ENCODE measurements around the gene STK38.

STK38 gene

DNA sequence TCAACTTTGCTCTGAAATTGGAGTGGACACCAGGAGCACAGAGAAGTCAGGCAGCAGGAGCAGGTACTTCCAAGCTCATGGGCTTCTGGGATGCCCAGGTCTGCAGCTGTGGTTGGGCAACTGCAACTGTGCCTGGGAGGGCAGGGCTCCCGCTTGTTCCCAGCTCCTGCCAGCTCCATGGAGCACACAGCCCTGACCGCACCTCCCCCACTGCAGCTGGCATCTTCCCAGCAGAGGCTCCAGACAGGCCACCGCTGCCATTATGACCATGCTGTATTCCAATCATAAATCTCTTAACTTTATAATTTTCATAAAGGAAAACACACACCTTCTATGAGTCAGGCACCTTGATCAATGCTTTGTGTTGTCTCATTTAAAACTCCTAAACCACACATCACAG, 36.9 kb downstream of the STK38 start:
- H3K4me3 ChIP-seq (ENCODE audit: low read depth in 1 of 5, low read length in 5 of 5): no peak overlapping the region
- H3K27me3 ChIP-seq (ENCODE audit: control insufficient read depth in 5 of 5, insufficient read depth in 4 of 5, low read length in 5 of 5): no peaks in the 10 kb centered on the region
- no peak overlapping the region for H3K27ac ChIP-seq (ENCODE audit: low read depth, low read length)
- H3K4me1 ChIP-seq (ENCODE audit: control insufficient read depth in 5 of 5, insufficient read depth in 5 of 5, low read length in 5 of 5): peaks cover 0 to 26% (median 20%) of the 10 kb centered on the region in 5 donors
- H3K36me3 ChIP-seq (ENCODE audit: control insufficient read depth in 5 of 5, insufficient read depth in 5 of 5, low read length in 5 of 5): peaks cover 23 to 59% (median 37%) of the 10 kb centered on the region in 5 donors
- H3K9ac ChIP-seq (ENCODE audit: low read length in 5 of 5): no peak overlapping the region
- no peaks in the 10 kb centered on the region for H3K9me3 ChIP-seq (ENCODE audit: control insufficient read depth in 5 of 5, low read length in 5 of 5)

DNA sequence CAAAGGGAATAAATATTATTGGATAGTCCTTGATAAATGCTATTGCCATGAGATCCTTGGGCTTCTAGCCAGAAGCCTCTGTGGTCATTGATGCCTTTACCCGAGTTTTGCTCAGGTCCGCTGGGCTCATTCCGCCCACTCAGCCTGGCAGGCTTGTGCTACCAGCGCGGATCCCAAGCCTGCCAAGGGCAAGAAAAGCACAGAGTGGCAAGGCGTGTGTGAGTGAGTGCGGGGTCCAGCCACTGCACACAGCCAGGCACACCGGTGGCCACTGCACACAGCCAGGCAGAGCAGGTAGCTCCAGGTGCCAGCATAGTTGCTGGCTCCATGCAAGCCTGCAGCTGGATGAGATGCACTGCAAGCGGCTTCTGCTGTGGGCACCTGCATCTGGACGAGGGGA, 38.7 kb downstream of the STK38 start:
- no peak overlapping the region for H3K9ac ChIP-seq (ENCODE audit: low read length in 5 of 5)
- H3K27me3 ChIP-seq (ENCODE audit: control insufficient read depth in 5 of 5, insufficient read depth in 4 of 5, low read length in 5 of 5): no peaks in the 10 kb centered on the region

DNA sequence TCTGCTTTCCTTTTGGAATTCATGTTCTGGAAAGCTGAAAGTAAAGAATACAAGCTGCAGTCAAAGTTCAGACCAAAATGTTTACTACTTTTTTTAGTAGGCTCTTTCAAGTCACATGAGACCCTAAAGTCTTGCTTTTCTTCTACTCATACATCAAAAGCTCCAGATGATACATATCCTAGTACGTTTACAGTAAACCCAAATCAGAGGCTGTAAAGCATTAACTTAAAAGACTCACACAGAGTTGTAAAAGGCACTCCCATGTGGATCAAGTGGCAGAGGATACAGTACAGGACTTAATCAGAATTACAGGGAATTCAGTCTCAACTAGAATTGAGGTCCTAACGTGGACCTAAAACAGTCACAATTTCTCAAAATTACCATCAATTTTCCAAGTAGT, 40.7 kb downstream of the STK38 start:
- no peaks in the 10 kb centered on the region for H3K9me3 ChIP-seq (ENCODE audit: control insufficient read depth in 5 of 5, low read length in 5 of 5)
- H3K9ac ChIP-seq (ENCODE audit: low read length in 5 of 5): no peak overlapping the region
- peaks cover 0 to 26% (median 20%) of the 10 kb centered on the region in 5 donors for H3K4me1 ChIP-seq (ENCODE audit: control insufficient read depth in 5 of 5, insufficient read depth in 5 of 5, low read length in 5 of 5)
- H3K27ac ChIP-seq (ENCODE audit: low read depth, low read length): no peak overlapping the region
- no peaks in the 10 kb centered on the region for H3K27me3 ChIP-seq (ENCODE audit: control insufficient read depth in 5 of 5, insufficient read depth in 4 of 5, low read length in 5 of 5)
- peaks cover 19 to 53% (median 29%) of the 10 kb centered on the region in 5 donors for H3K36me3 ChIP-seq (ENCODE audit: control insufficient read depth in 5 of 5, insufficient read depth in 5 of 5, low read length in 5 of 5)
- H3K4me3 ChIP-seq (ENCODE audit: low read depth in 1 of 5, low read length in 5 of 5): no peak overlapping the region

More for the DNA sequence above, 38.7 kb downstream of the STK38 start:
- H3K27ac ChIP-seq (ENCODE audit: low read depth, low read length): no peak overlapping the region
- peaks cover 0 to 26% (median 20%) of the 10 kb centered on the region in 5 donors for H3K4me1 ChIP-seq (ENCODE audit: control insufficient read depth in 5 of 5, insufficient read depth in 5 of 5, low read length in 5 of 5)
- H3K4me3 ChIP-seq (ENCODE audit: low read depth in 1 of 5, low read length in 5 of 5): no peak overlapping the region
- H3K9me3 ChIP-seq (ENCODE audit: control insufficient read depth in 5 of 5, low read length in 5 of 5): no peaks in the 10 kb centered on the region
- H3K36me3 ChIP-seq (ENCODE audit: control insufficient read depth in 5 of 5, insufficient read depth in 5 of 5, low read length in 5 of 5): peaks cover 16 to 60% (median 29%) of the 10 kb centered on the region in 5 donors

DNA sequence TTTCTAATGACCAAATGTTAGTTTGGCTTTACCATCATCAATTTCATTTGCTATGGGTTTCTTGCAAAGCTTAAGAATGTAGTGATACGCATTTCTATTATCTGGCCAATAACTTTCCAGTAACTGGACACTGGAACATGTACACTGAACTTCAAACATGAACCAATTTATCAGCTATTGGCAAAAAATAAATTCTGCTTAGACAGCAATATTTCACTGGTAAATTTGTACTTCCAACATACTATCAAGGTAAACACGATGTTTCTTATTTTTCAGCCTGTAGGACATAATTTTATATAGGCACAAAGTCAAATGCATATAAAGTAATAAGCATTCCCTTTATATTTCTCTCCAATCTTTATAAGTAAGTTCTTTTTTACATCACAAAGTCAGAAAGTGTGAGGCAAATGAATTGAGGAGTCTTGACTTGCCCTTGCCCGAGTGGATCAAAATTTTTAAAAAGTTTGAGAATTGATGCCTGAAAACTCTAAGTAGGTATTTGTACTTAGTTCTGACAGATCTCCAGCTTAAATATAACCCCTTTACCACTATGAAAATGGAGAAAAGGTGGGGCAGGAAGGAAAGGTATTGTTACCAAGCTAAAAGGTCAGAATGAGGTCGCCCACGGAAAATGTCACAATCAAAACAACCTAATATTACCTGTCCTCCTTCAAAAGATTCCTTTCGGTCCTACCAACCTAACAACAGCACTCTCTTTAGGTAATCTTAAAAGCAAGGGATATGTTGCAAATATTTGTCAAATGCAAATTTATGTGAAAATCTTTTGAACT, 41.3 kb downstream of the STK38 start:
- no peak overlapping the region for H3K9ac ChIP-seq (ENCODE audit: low read length in 5 of 5)
- no peaks in the 10 kb centered on the region for H3K27me3 ChIP-seq (ENCODE audit: control insufficient read depth in 5 of 5, insufficient read depth in 4 of 5, low read length in 5 of 5)
- no peaks in the 10 kb centered on the region for H3K9me3 ChIP-seq (ENCODE audit: control insufficient read depth in 5 of 5, low read length in 5 of 5)
- H3K36me3 ChIP-seq (ENCODE audit: control insufficient read depth in 5 of 5, insufficient read depth in 5 of 5, low read length in 5 of 5): peaks cover 18 to 53% (median 29%) of the 10 kb centered on the region in 5 donors
- H3K27ac ChIP-seq (ENCODE audit: low read depth, low read length): no peak overlapping the region
- peaks cover 0 to 26% (median 20%) of the 10 kb centered on the region in 5 donors for H3K4me1 ChIP-seq (ENCODE audit: control insufficient read depth in 5 of 5, insufficient read depth in 5 of 5, low read length in 5 of 5)
- H3K4me3 ChIP-seq (ENCODE audit: low read depth in 1 of 5, low read length in 5 of 5): no peak overlapping the region

DNA sequence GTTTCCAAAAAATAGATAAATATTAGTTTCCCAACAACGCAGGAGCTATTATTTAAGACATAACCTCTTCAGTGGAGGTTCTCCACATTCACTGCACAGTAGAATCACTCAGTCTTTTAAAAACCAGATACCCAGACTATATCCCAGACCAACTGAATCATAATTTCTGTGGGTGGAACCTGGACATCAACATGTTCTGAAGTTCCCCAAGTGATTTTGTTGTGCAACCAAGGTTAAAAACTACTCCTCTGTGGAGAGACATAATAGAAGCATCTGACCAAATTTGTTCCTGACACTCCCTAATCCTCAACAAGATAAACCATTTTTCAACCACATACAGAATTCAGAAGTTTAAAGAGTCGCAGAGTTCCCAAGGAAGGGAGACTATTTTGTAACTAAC, 42.3 kb downstream of the STK38 start:
- Histone ChIP-seq H3K4me1 (ENCODE audit: control insufficient read depth in 5 of 5, insufficient read depth in 5 of 5, low read length in 5 of 5) (peaks cover 0 to 25% (median 13%) of the 10 kb centered on the region in 5 donors), H3K9ac (ENCODE audit: low read length in 5 of 5) (no peak overlapping the region), H3K27ac (ENCODE audit: low read depth, low read length) (no peak overlapping the region), H3K4me3 (ENCODE audit: low read depth in 1 of 5, low read length in 5 of 5) (no peak overlapping the region), H3K36me3 (ENCODE audit: control insufficient read depth in 5 of 5, insufficient read depth in 5 of 5, low read length in 5 of 5) (peaks cover 15 to 44% (median 21%) of the 10 kb centered on the region in 5 donors), H3K9me3 (ENCODE audit: control insufficient read depth in 5 of 5, low read length in 5 of 5) (no peaks in the 10 kb centered on the region), H3K27me3 (ENCODE audit: control insufficient read depth in 5 of 5, insufficient read depth in 4 of 5, low read length in 5 of 5) (no peaks in the 10 kb centered on the region)

DNA sequence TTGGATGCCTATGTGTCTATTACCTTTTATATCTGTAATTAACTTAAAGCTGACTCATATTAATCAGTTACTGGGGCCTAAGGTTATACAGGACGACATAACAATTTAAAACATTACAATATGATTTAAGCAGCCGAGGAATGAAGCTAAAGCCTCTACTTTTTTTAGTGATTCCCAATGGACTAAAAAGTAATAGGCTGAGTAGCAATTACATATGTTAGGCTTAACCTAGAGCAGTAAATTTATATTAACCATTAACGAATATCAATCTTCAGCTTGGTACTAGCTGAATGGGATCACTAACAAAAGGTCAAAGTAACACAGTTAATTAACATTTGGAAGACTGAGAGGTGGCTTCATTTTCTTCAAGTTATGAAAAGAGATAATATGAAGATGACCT, 43.1 kb downstream of the STK38 start:
- peaks cover 15 to 44% (median 27%) of the 10 kb centered on the region in 5 donors for H3K36me3 ChIP-seq (ENCODE audit: control insufficient read depth in 5 of 5, insufficient read depth in 5 of 5, low read length in 5 of 5)
- H3K27me3 ChIP-seq (ENCODE audit: control insufficient read depth in 5 of 5, insufficient read depth in 4 of 5, low read length in 5 of 5): no peaks in the 10 kb centered on the region
- H3K27ac ChIP-seq (ENCODE audit: low read depth, low read length): no peak overlapping the region
- no peak overlapping the region for H3K9ac ChIP-seq (ENCODE audit: low read length in 5 of 5)
- peaks cover 0 to 25% (median 13%) of the 10 kb centered on the region in 5 donors for H3K4me1 ChIP-seq (ENCODE audit: control insufficient read depth in 5 of 5, insufficient read depth in 5 of 5, low read length in 5 of 5)
- no peaks in the 10 kb centered on the region for H3K9me3 ChIP-seq (ENCODE audit: control insufficient read depth in 5 of 5, low read length in 5 of 5)
- no peak overlapping the region for H3K4me3 ChIP-seq (ENCODE audit: low read depth in 1 of 5, low read length in 5 of 5)

DNA sequence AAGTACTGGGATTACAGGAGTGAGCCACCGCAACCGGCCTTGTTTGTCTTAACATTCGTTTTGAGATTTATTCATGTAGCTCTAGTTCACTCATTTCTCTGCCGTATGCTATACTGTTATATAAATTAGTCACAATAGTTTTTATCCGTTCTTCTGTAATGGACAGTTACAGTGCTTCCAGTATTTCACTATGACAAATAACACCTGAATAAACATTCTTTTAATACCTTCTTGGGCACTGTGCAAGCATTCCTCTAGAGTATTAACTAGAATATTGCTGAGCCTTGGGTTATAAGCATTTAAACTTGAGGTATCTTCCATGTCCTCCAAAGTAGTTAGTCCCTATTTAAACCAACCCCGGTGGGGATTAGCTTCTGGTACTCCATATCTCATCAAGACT, 45.6 kb downstream of the STK38 start:
- H3K4me3 ChIP-seq (ENCODE audit: low read depth in 1 of 5, low read length in 5 of 5): no peak overlapping the region
- H3K27ac ChIP-seq (ENCODE audit: low read depth, low read length): no peak overlapping the region
- no peak overlapping the region for H3K9ac ChIP-seq (ENCODE audit: low read length in 5 of 5)
- peaks cover 12 to 58% (median 38%) of the 10 kb centered on the region in 5 donors for H3K36me3 ChIP-seq (ENCODE audit: control insufficient read depth in 5 of 5, insufficient read depth in 5 of 5, low read length in 5 of 5)
- no peaks in the 10 kb centered on the region for H3K27me3 ChIP-seq (ENCODE audit: control insufficient read depth in 5 of 5, insufficient read depth in 4 of 5, low read length in 5 of 5)
- peaks cover 0 to 15% (median 0%) of the 10 kb centered on the region in 5 donors for H3K4me1 ChIP-seq (ENCODE audit: control insufficient read depth in 5 of 5, insufficient read depth in 5 of 5, low read length in 5 of 5)
- no peaks in the 10 kb centered on the region for H3K9me3 ChIP-seq (ENCODE audit: control insufficient read depth in 5 of 5, low read length in 5 of 5)

DNA sequence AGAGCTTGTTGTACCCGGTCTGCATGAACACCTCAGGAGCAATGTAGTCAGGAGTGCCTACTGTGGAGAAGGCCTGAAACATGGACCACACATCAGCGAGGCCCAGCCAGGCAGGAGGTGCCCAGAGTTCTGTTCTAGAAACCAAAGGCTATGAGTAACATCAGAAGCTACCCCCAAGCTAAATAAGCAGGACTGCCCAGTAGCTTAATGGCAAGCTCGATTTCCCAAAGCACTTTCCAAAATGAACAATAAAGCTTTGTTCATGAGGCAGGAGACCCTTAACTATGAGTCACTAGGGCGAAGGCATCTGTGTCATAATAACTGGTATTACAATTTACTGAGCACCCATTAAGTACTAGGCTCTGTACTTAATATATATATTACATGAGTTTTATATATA, 47.4 kb downstream of the STK38 start:
- peaks cover 12 to 61% (median 45%) of the 10 kb centered on the region in 5 donors for H3K36me3 ChIP-seq (ENCODE audit: control insufficient read depth in 5 of 5, insufficient read depth in 5 of 5, low read length in 5 of 5)
- no peak overlapping the region for H3K4me3 ChIP-seq (ENCODE audit: low read depth in 1 of 5, low read length in 5 of 5)
- H3K27ac ChIP-seq (ENCODE audit: low read depth, low read length): no peak overlapping the region
- H3K9ac ChIP-seq (ENCODE audit: low read length in 5 of 5): no peak overlapping the region
- no peaks in the 10 kb centered on the region for H3K27me3 ChIP-seq (ENCODE audit: control insufficient read depth in 5 of 5, insufficient read depth in 4 of 5, low read length in 5 of 5)
- no peaks in the 10 kb centered on the region for H3K9me3 ChIP-seq (ENCODE audit: control insufficient read depth in 5 of 5, low read length in 5 of 5)
- no peaks in the 10 kb centered on the region for H3K4me1 ChIP-seq (ENCODE audit: control insufficient read depth in 5 of 5, insufficient read depth in 5 of 5, low read length in 5 of 5)

DNA sequence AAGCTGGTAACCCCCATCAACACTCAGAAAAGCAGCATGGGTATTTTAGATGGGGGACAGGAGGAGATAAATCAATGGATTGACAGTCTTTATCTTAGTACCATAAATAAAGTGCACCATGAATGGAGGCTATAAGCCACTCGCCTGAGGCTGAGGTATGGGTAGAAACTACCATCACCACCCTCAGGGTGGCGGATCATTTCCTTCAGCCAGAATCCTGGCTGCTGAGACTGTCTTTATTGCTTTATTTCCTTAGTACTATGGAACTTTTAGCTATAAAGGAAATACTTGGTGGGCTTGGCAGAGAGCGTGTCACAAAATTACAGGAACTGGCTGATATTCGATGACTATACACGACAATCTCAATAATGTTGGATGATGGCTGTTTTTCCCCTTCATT, 52.2 kb downstream of the STK38 start:
- no peaks in the 10 kb centered on the region for H3K27me3 ChIP-seq (ENCODE audit: control insufficient read depth in 5 of 5, insufficient read depth in 4 of 5, low read length in 5 of 5)
- H3K36me3 ChIP-seq (ENCODE audit: control insufficient read depth in 5 of 5, insufficient read depth in 5 of 5, low read length in 5 of 5): peaks cover 12 to 61% (median 52%) of the 10 kb centered on the region in 5 donors
- no peak overlapping the region for H3K27ac ChIP-seq (ENCODE audit: low read depth, low read length)
- H3K9ac ChIP-seq (ENCODE audit: low read length in 5 of 5): no peak overlapping the region
- no peak overlapping the region for H3K4me3 ChIP-seq (ENCODE audit: low read depth in 1 of 5, low read length in 5 of 5)
- H3K4me1 ChIP-seq (ENCODE audit: control insufficient read depth in 5 of 5, insufficient read depth in 5 of 5, low read length in 5 of 5): peaks cover 0 to 18% (median 4%) of the 10 kb centered on the region in 5 donors
- no peaks in the 10 kb centered on the region for H3K9me3 ChIP-seq (ENCODE audit: control insufficient read depth in 5 of 5, low read length in 5 of 5)

DNA sequence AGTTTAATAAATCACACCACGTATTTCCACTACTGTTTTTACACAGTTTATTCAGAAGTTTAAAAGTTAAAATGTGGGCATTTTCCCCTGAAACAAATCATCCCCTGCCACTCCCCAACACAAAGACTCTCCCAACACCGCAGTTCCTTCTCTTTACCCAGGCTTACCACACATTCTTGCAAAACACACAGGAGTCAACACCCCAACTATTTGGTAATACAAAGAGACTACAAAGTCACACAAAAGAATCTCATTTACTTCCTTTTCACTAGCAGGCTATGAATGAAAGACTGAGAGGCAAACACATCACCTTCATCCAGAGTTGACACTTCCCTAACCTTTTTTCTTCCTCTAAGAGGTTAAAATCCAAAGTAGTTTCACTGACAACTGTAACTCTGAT, 53.4 kb downstream of the STK38 start:
- Histone ChIP-seq H3K4me1 (ENCODE audit: control insufficient read depth in 5 of 5, insufficient read depth in 5 of 5, low read length in 5 of 5) (peaks cover 0 to 25% (median 13%) of the 10 kb centered on the region in 5 donors), H3K9ac (ENCODE audit: low read length in 5 of 5) (no peak overlapping the region), H3K27me3 (ENCODE audit: control insufficient read depth in 5 of 5, insufficient read depth in 4 of 5, low read length in 5 of 5) (no peaks in the 10 kb centered on the region), H3K36me3 (ENCODE audit: control insufficient read depth in 5 of 5, insufficient read depth in 5 of 5, low read length in 5 of 5) (peaks cover 15 to 57% (median 41%) of the 10 kb centered on the region in 5 donors), H3K27ac (ENCODE audit: low read depth, low read length) (no peak overlapping the region), H3K4me3 (ENCODE audit: low read depth in 1 of 5, low read length in 5 of 5) (no peak overlapping the region), H3K9me3 (ENCODE audit: control insufficient read depth in 5 of 5, low read length in 5 of 5) (no peaks in the 10 kb centered on the region)
